GM12891 (cell line): ENCODE data around the gene PPP4R2.

Source experiments
- PAX5 ChIP-seq: IDR thresholded peaks from 2 replicates; pipeline ENCODE4 v1.6.1; 2011; ENCODE audit warnings: low read length, moderate library complexity, mild to moderate bottlenecking; ENCODE audit not compliant: insufficient read depth, severe bottlenecking
- POLR2A ChIP-seq: IDR thresholded peaks from 2 replicates; pipeline ENCODE4 v1.6.1; 2011; ENCODE audit warnings: low read depth, low read length, control low read depth
- POLR2AphosphoS5 ChIP-seq: IDR thresholded peaks from 2 replicates; pipeline ENCODE4 v1.6.1; 2011; ENCODE audit warnings: low read depth, low read length, control low read depth
- POU2F2 ChIP-seq: IDR thresholded peaks from 2 replicates; pipeline ENCODE4 v1.6.1; 2011; ENCODE audit warnings: low read depth, mild to moderate bottlenecking, control low read depth, low read length, moderate library complexity

- no peak for TF ChIP-seq POLR2A
- no peak for TF ChIP-seq PAX5
- no peak for TF ChIP-seq POU2F2
- TF ChIP-seq POLR2AphosphoS5, result no peak
Measured at GRCh38 chr3:73043414-73043813, 46.8 kb downstream of the PPP4R2 start.
